ENCODE results near the gene KMT2A. TPM values are rescaled to one million over a fixed set of nuclear protein-coding genes. Genes with fewer than 3 reads are reported as not detected.
A peak's percentile ranks its signal among the peaks of the same experiment; 100 is the strongest.

Gene KMT2A
- total and polyA plus RNA-seq, 2 donors from 2014 or later = 5.6 to 85.1 TPM

GRCh38 chr11:118528511-118528910, 92.2 kb downstream of the KMT2A start:
- H3K36me3 ChIP-seq (ENCODE audit: control insufficient read depth in 2 of 3, insufficient read depth in 3 of 3, low read length in 3 of 3) = peaks cover 0 to 5% (median 2%) of the 10 kb centered on the region in 3 donors
- intact Hi-C loops (cut with DNase I) = no loop called here

GRCh38 chr11:118529584-118530175, 93.4 kb downstream of the KMT2A start:
- Histone ChIP-seq H3K36me3 (ENCODE audit: control insufficient read depth in 2 of 3, insufficient read depth in 3 of 3, low read length in 3 of 3) (peaks cover 0 to 2% (median 0%) of the 10 kb centered on the region in 3 donors), H3K27me3 (ENCODE audit: control insufficient read depth, insufficient read depth, low read length) (no peaks in the 10 kb centered on the region), H3K4me1 (ENCODE audit: control insufficient read depth in 2 of 3, insufficient read depth in 2 of 3, low read depth in 1 of 3, low read length in 3 of 3) (peaks cover 3 to 27% (median 25%) of the 10 kb centered on the region in 3 donors), H3K27ac (ENCODE audit: low read depth in 2 of 2, low read length in 2 of 2) (peak overlapping the region in 1 of 2 donors; percentile 53), H3K9me3 (ENCODE audit: control insufficient read depth in 2 of 3, insufficient read depth in 1 of 3, low read length in 3 of 3) (no peaks in the 10 kb centered on the region), H3K4me3 (ENCODE audit: low read length in 3 of 3) (peak overlapping the region; percentile 61 to 85 (median 78)), H3K9ac (ENCODE audit: low read length in 3 of 3) (peak overlapping the region in 2 of 3 donors; percentile 47 to 83)
- intact Hi-C loops (cut with DNase I) = no loop called here
- DNase-seq = no peak
- TF ChIP-seq CTCF (IDR thresholded peaks at IDR 0.05; ENCODE audit: borderline replicate concordance, extremely low read depth, insufficient read depth) = no peak
- no peak for FAIRE-seq

More at GRCh38 chr11:118528511-118528910, 92.2 kb downstream of the KMT2A start:
- FAIRE-seq (no peak), DNase-seq (no peak)
- H3K4me1 ChIP-seq (ENCODE audit: control insufficient read depth in 2 of 3, insufficient read depth in 2 of 3, low read depth in 1 of 3, low read length in 3 of 3) = peaks cover 3 to 25% (median 21%) of the 10 kb centered on the region in 3 donors
- H3K9ac ChIP-seq (ENCODE audit: low read length in 3 of 3) = no peak overlapping the region
- no peaks in the 10 kb centered on the region for H3K27me3 ChIP-seq (ENCODE audit: control insufficient read depth, insufficient read depth, low read length)
- no peak overlapping the region for H3K27ac ChIP-seq (ENCODE audit: low read depth in 2 of 2, low read length in 2 of 2)
- peak overlapping the region in 1 of 3 donors; percentile 85 for H3K4me3 ChIP-seq (ENCODE audit: low read length in 3 of 3)
- H3K9me3 ChIP-seq (ENCODE audit: control insufficient read depth in 2 of 3, insufficient read depth in 1 of 3, low read length in 3 of 3) = no peaks in the 10 kb centered on the region
- no peak for TF ChIP-seq CTCF (IDR thresholded peaks at IDR 0.05; ENCODE audit: borderline replicate concordance, extremely low read depth, insufficient read depth)

- Histone ChIP-seq H3K9ac (ENCODE audit: low read length in 3 of 3) (peak overlapping the region in 2 of 3 donors; percentile 47 to 83), H3K27ac (ENCODE audit: low read depth in 2 of 2, low read length in 2 of 2) (peak overlapping the region in 1 of 2 donors; percentile 53), H3K4me1 (ENCODE audit: control insufficient read depth in 2 of 3, insufficient read depth in 2 of 3, low read depth in 1 of 3, low read length in 3 of 3) (peaks cover 3 to 27% (median 25%) of the 10 kb centered on the region in 3 donors), H3K36me3 (ENCODE audit: control insufficient read depth in 2 of 3, insufficient read depth in 3 of 3, low read length in 3 of 3) (peaks cover 0 to 2% (median 0%) of the 10 kb centered on the region in 3 donors), H3K4me3 (ENCODE audit: low read length in 3 of 3) (peak overlapping the region; percentile 61 to 85 (median 78)), H3K27me3 (ENCODE audit: control insufficient read depth, insufficient read depth, low read length) (no peaks in the 10 kb centered on the region), H3K9me3 (ENCODE audit: control insufficient read depth in 2 of 3, insufficient read depth in 1 of 3, low read length in 3 of 3) (no peaks in the 10 kb centered on the region)
- FAIRE-seq = no peak
- no peak for TF ChIP-seq CTCF (IDR thresholded peaks at IDR 0.05; ENCODE audit: borderline replicate concordance, extremely low read depth, insufficient read depth)
- DNase-seq = peak in 2 of 5 donors; percentile 41 to 45
- intact Hi-C loops (cut with DNase I) = no loop called here
Observed at GRCh38 chr11:118530180-118530682, 93.9 kb downstream of the KMT2A start.
